Measurements from ENCODE around the gene SARM1. TPM values are rescaled to one million over a fixed set of nuclear protein-coding genes. Genes with fewer than 3 reads are reported as not detected.

SARM1 gene
- total RNA-seq, 1 experiment from 2014 or later, result 7.3 TPM

DNA sequence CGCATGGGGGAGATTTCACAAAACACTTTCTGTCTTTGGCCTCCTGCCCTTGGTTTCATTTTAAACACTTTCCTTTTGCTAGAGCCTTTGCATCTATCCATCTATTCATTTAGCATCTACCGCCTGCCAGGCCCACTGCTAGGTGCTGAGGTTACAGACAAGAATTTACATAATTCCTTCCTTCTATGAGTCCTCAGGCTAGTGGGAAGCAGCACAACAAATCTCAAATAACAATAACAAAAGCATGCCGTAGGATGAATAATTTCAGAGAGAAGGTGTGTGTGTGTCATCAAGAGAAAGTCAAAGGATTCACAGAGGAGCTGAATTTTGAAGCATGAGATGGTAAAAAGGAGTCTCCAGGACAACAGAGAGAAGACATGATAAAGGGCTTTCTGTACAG lies 40.6 kb downstream of the SARM1 start:
- intact Hi-C loops (cut with micrococcal nuclease; ENCODE audit: unreplicated experiment), result no loop called here

DNA sequence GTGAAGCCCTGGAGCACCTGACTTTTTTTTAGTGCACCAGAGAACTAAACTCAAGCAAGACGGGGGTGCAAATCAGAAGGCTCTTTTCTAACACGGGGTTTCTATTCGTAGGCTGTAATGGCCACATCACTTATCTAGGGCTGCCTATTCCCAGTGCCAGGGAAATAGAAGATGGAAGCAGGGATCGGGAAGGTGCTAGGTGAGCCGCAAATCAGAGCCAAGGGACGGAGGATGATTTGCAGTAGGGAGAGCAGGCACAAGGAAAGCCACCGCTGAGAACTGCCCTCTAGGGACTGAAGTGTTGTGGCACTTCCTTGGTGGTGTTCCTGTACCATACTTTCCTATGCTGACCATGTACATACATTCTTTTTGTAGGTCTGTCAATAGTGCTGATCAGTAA lies 42.3 kb downstream of the SARM1 start:
- no peaks in the 10 kb centered on the region for H3K9me2 ChIP-seq (ENCODE audit: insufficient read depth)
- DNase-seq, result no peak
- CTCF ChIA-PET, result no interaction called here

More for the DNA sequence above, 40.6 kb downstream of the SARM1 start:
- Histone ChIP-seq H2AFZ (no peak overlapping the region), H3K27me3 (ENCODE audit: insufficient read depth, low read depth) (no peaks in the 10 kb centered on the region), H4K20me1 (ENCODE audit: insufficient read depth) (no peaks in the 10 kb centered on the region), H3K4me2 (no peak overlapping the region), H3K79me2 (ENCODE audit: low read depth) (no peaks in the 10 kb centered on the region), H3K27ac (no peak overlapping the region), H3K9me3 (ENCODE audit: insufficient read depth, low read depth) (no peaks in the 10 kb centered on the region), H3F3A (ENCODE audit: insufficient read depth, low read depth) (no peaks in the 10 kb centered on the region), H3K4me1 (replicated peaks; ENCODE audit: insufficient read depth) (no peaks in the 10 kb centered on the region), H3K9me2 (ENCODE audit: insufficient read depth) (no peaks in the 10 kb centered on the region), H3K36me3 (ENCODE audit: low read depth) (no peaks in the 10 kb centered on the region), H3K4me3 (no peak overlapping the region)
- DNase-seq, result no peak
- TF ChIP-seq, protein P1, sequence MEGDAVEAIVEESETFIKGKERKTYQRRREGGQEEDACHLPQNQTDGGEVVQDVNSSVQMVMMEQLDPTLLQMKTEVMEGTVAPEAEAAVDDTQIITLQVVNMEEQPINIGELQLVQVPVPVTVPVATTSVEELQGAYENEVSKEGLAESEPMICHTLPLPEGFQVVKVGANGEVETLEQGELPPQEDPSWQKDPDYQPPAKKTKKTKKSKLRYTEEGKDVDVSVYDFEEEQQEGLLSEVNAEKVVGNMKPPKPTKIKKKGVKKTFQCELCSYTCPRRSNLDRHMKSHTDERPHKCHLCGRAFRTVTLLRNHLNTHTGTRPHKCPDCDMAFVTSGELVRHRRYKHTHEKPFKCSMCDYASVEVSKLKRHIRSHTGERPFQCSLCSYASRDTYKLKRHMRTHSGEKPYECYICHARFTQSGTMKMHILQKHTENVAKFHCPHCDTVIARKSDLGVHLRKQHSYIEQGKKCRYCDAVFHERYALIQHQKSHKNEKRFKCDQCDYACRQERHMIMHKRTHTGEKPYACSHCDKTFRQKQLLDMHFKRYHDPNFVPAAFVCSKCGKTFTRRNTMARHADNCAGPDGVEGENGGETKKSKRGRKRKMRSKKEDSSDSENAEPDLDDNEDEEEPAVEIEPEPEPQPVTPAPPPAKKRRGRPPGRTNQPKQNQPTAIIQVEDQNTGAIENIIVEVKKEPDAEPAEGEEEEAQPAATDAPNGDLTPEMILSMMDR (conservative IDR thresholded peaks at IDR 0.05), result no peak
- TF ChIP-seq EZH2 (IDR thresholded peaks at IDR 0.05; ENCODE audit: low read depth), result no peak
- ChIA-PET CTCF (no interaction called here), POLR2A (ENCODE audit: unreplicated experiment) (no interaction called here)
- BruUV-seq (replicated peaks), result no TSS peak

DNA sequence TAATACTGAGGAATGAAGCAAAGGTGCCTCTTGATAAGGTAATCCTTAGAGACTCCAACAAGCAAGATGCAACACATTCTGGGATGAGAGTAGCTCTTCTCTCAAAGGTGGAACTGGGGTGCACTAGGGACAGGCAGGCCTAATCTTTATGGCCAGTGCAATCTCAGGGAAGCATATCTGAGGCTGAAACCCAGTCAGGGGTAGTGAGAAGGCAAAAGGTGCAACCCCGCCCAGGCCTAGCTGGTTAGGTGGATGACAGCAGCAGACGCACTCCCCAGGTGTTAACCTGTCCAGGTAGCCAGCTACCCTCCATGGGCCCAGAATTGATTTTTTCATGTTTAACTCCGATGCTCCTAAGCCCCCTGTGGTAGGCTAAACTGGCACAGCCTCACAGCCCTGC lies 44.4 kb downstream of the SARM1 start:
- POLR2A ChIA-PET (ENCODE audit: unreplicated experiment), result no interaction called here
- Histone ChIP-seq H2AFZ (no peak overlapping the region), H3K79me2 (ENCODE audit: low read depth) (no peaks in the 10 kb centered on the region), H3K9me2 (ENCODE audit: insufficient read depth) (no peaks in the 10 kb centered on the region), H3K4me1 (replicated peaks; ENCODE audit: insufficient read depth) (no peaks in the 10 kb centered on the region), H4K20me1 (ENCODE audit: insufficient read depth) (no peaks in the 10 kb centered on the region), H3K36me3 (ENCODE audit: low read depth) (no peaks in the 10 kb centered on the region), H3K4me3 (no peak overlapping the region), H3F3A (ENCODE audit: insufficient read depth, low read depth) (no peaks in the 10 kb centered on the region), H3K9me3 (ENCODE audit: insufficient read depth, low read depth) (no peaks in the 10 kb centered on the region), H3K27ac (no peak overlapping the region), H3K4me2 (no peak overlapping the region), H3K27me3 (ENCODE audit: insufficient read depth, low read depth) (no peaks in the 10 kb centered on the region)
- TF ChIP-seq, protein P1 (conservative IDR thresholded peaks at IDR 0.05), result no peak
- TF ChIP-seq EZH2 (IDR thresholded peaks at IDR 0.05; ENCODE audit: low read depth), result no peak
- CTCF ChIA-PET, result interaction anchor here (0.6 to 1.6 kb wide), 5 partner anchors 46 to 731 kb away, joined by 3 to 6 read pairs (median 4); partner anchors contain the start of genes TNFAIP1 and VTN
- BruUV-seq (replicated peaks), result no TSS peak
- intact Hi-C loops (cut with micrococcal nuclease; ENCODE audit: unreplicated experiment), result loop anchor here (5.0 kb wide), 1 partner anchor 609 kb away; no protein-coding TSS in a partner anchor
- no peak for DNase-seq

More for the DNA sequence above, 42.3 kb downstream of the SARM1 start:
- no peak overlapping the region for H3K27ac ChIP-seq
- no peaks in the 10 kb centered on the region for H3K36me3 ChIP-seq (ENCODE audit: low read depth)
- BruUV-seq (replicated peaks), result no TSS peak
- no peaks in the 10 kb centered on the region for H3F3A ChIP-seq (ENCODE audit: insufficient read depth, low read depth)
- H3K4me2 ChIP-seq, result no peak overlapping the region
- TF ChIP-seq EZH2 (IDR thresholded peaks at IDR 0.05; ENCODE audit: low read depth), result no peak
- TF ChIP-seq, protein P1 (conservative IDR thresholded peaks at IDR 0.05), result no peak
- POLR2A ChIA-PET (ENCODE audit: unreplicated experiment), result no interaction called here
- no peak overlapping the region for H3K4me3 ChIP-seq
- H4K20me1 ChIP-seq (ENCODE audit: insufficient read depth), result no peaks in the 10 kb centered on the region
- H3K4me1 ChIP-seq (replicated peaks; ENCODE audit: insufficient read depth), result no peaks in the 10 kb centered on the region
- H3K79me2 ChIP-seq (ENCODE audit: low read depth), result no peaks in the 10 kb centered on the region
- H2AFZ ChIP-seq, result no peak overlapping the region
- no peaks in the 10 kb centered on the region for H3K9me3 ChIP-seq (ENCODE audit: insufficient read depth, low read depth)
- H3K27me3 ChIP-seq (ENCODE audit: insufficient read depth, low read depth), result no peaks in the 10 kb centered on the region
- intact Hi-C loops (cut with micrococcal nuclease; ENCODE audit: unreplicated experiment), result no loop called here

All from PC-9 (cell line).